ENCODE data around the gene FUT7.

Gene FUT7

GRCh38 chr9:137018761-137019559, 12.9 kb downstream of the FUT7 start:
- DNase-seq (ENCODE audit: low read depth in 2 of 2): no peak

DNA sequence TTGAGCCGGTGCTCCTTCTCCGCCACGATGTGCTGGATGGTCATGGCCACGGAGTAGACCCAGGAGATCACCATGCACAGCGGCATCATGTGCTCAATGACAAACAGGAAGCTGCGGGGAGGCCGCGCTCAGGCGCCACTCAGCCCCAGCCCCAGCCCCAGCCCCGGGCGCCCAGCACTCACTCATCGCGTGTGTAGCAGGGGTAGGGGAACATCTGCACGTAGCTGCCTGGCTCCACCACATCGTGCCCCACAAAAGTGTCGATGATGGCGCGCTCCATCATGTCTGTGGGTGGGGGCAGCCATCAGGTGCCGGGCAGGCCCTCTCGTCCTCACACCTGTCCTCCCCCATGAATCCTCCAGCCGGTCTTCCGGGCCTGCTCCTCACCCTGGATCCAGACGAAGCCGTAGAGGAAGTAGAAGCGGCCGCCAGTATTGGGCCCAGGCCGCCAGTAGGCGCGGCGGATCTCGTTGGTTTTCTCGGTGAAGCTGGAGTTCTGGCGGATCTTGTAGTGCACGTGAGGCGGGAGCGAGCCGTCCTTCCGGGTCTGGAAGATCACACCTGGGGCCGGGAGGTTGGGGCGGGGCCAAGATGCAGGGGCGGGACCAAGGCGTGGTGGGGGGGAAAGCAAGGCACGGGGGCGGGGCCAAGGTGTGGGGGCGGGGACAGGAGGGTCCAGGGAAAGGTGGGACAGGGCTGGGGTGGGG, 13.9 kb downstream of the FUT7 start:
- DNase-seq (ENCODE audit: low read depth in 2 of 2): no peak

GRCh38 chr9:137017071-137017470, 14.8 kb downstream of the FUT7 start:
- DNase-seq (ENCODE audit: low read depth in 2 of 2): no peak

DNA sequence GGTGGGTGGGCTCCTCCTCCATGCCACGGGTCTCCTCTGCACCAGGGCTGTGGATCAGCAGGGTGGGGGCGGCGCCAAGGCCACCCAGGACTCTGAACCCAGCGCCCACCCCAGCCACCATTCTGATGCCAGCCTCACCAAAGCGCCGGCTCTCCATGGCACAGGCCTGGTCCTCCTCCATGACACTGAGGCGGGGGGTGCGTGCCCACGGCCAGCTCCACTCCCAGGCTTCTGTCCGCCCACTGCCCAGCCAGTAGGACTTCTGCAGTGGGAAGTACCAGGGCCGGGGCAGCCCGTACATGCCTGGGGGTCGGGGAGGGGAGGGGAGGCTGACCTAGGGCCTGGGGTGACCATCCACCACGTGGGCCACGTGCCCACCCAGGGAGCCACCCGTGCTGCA, 15.5 kb downstream of the FUT7 start:
- no peak for DNase-seq (ENCODE audit: low read depth in 2 of 2)

- DNase-seq (ENCODE audit: low read depth in 2 of 2): no peak
These were observed 15.9 kb downstream of the FUT7 start for GRCh38 chr9:137015976-137016375.

GRCh38 chr9:137015540-137015930, 16.4 kb downstream of the FUT7 start:
- no peak for DNase-seq (ENCODE audit: low read depth in 2 of 2)

- no peak for DNase-seq (ENCODE audit: low read depth in 2 of 2)
These were observed 16.9 kb downstream of the FUT7 start for GRCh38 chr9:137014776-137015539.

GRCh38 chr9:137014166-137014565, 17.7 kb downstream of the FUT7 start:
- DNase-seq (ENCODE audit: low read depth in 2 of 2): no peak

DNA sequence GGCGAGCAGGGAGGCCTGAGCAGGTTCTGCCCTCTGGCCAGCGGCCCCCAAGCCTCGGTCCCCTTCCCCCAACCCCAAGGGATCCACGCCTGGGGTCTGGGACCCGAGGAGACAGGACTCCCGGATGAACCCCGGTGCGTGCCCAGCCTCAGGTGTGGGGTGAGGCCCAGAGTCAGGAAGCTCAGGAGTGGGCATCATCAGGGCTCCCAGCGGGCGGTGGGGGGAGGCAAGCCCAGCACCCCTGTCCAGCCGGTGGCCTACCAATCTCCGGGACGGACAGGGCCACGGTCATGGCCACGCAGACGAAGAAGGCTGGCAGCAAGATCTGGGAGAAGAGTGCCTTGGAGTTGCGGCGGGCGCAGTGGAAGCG, 18.3 kb downstream of the FUT7 start:
- no peak for DNase-seq (ENCODE audit: low read depth in 2 of 2)

DNA sequence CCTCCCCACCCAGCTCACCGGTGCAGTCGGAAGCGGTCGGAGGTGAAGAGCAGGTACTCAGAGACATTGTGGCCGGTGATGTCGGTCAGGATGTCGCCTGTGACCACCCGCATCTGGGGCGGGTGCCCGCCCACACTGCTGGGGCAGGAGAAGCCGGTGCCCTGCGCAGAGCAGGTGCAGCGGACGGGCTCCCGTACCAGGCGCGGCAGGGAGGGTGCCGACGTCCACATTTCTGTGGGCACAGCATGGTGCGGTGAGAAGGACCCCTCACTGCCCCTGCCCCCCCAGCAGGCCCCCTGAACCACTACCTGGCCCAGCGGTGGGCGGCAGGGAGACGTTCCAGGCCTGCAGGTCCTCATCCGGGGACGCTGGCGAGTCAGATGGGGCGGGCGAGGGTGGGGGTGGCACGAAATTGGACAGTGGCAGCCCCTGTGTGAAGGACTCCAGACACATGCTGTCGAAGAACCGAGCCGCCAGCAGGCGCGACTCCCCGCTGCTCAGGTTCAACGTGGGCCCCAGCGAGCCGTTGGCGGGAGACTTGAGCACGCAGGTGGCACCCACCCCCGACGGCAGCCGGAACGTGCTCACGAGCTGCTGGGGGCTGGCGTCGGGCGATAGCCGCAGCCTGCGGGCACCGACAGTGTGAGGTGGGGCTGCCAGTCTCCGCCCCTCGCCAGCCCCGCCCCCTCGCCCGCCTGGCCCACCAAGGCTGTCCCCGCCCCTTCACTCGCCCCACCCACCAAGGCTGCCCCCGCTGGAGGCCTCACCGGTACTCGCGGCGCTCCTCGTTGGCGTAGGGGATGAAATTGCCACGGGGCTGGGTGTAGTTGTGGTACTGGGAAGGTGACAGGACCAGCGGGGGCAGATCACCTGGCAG, 19.0 kb downstream of the FUT7 start:
- DNase-seq (ENCODE audit: low read depth in 2 of 2): no peak

DNA sequence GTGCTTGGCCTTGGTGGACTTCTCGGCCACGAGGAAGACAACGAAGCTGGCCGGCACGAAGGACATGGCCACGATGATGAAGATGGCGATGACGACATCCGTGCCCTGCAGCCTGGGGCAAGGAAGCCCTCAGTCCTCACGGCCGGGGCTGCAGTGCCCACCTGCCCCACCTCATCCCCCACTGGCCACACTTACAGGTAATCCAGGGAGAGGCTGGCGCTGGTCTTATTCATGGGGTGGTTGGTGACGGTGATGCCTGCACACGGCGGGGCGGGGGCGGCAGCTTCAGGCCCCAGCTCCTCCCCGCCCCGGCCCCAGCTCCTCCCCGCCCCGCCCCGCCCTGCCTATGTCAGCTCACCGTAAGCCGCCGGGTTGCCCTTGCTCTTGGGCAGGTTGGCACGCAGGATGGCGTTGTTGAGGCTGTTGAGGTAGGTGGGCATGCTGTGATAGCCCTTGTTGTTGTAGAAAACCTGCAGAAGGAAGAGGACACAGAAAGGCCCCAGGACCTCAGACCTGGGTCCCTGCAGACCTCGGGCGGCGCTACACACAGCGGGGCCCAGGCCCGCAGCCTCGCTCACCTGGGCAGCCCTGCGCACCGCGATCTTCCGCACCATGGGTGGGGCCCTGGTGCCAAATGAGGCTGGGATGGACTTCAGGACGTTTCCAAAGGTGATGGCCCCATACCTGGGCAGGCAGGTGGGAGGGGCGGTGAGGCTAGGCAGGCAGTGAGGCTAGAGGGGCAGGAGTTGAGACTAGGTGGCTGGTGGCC, 19.8 kb downstream of the FUT7 start:
- no peak for DNase-seq (ENCODE audit: low read depth in 2 of 2)

DNA sequence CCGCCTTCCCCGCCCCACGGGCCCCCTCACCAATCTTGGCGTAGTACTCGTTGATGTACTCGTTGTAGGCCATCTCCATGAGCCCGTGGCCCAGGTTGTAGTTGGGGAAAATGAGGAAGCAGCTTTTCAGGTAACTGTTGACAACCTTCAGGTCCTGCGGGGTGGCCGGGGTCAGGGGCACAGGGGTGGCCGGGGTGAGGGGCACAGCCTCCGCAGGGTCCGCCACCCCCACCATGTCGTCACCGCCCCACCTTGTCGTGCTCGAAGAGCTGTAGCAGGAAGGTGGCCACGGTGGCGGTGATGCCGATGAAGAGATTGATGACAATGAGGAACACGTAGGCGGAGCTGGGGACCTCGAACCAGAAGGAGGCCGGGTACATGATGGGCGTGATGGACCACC, 20.7 kb downstream of the FUT7 start:
- no peak for DNase-seq (ENCODE audit: low read depth in 2 of 2)

GRCh38 chr9:137009938-137010732, 21.8 kb downstream of the FUT7 start:
- no peak for DNase-seq (ENCODE audit: low read depth in 2 of 2)

GRCh38 chr9:137009217-137009616, 22.7 kb downstream of the FUT7 start:
- no peak for DNase-seq (ENCODE audit: low read depth in 2 of 2)

DNA sequence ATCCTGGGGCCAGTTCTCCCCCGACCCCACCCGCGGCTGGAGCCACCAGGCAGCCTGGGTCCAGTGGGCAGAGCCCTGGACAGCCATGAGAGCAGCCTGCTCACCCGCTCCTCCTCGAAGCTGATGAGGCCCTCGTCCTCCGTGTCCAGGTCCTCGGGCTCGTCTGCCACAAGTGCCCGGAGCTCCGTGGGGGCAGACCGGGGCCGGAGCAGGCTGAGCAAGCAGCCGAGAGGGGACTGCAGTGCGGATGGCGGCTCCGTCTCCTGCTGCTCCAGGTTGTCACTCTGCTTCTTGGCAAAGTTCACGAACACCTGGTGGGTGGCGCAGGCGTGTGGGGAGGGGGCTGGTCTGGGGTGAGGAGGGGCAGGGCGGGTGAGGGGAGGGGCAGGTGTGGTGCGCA, 23.6 kb downstream of the FUT7 start:
- DNase-seq (ENCODE audit: low read depth in 2 of 2): no peak

GRCh38 chr9:137007816-137008270, 24.0 kb downstream of the FUT7 start:
- DNase-seq (ENCODE audit: low read depth in 2 of 2): no peak

DNA sequence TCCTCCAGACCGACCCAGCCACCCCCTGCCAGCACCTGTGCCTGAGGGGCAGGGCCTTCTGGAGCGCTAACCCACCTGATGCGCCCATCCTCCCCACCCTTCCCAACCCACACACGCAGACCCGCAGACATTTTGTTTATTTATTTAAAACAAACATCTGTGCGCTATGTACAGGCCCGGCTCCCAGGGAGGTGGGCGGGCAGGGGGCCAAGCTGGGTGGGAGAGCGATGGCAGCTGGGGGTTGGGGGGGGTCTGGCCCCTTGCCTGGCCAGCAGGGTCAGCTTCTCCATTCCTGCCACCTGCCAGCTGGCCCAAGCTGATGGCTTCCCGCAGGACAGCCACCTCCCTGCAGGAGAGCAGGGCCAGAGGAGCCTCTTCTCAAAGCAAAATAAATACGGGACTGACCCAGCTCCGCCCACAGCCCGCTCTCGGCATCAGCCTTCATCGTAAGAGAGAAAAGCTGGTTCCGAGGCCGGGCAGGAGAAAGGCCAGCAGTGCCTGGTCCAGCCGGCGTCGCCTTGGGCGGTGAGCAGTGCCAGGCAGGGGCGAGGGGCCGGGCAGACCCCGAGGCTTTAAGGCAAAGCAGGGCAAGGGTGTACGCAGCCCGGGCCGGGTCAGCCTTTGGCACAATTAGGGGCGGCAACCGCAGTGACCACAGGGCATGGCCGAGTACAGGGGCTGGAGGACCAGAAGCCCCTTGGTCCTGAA, 24.6 kb downstream of the FUT7 start:
- DNase-seq (ENCODE audit: low read depth in 2 of 2): no peak

- no peak for DNase-seq (ENCODE audit: low read depth in 2 of 2)
These were observed 25.5 kb downstream of the FUT7 start for GRCh38 chr9:137006116-137007003.
